Inferior parietal cortex (tissue), 1 donor: ENCODE data around the gene ZNF175.
A peak's percentile ranks its signal among the peaks of the same experiment; 100 is the strongest.

Source experiments
- DNase-seq: peaks from one replicate; pipeline ENCODE4 v3.0.0-alpha.2; 2016; ENCODE audit errors: extremely low spot score

Gene ZNF175

DNA sequence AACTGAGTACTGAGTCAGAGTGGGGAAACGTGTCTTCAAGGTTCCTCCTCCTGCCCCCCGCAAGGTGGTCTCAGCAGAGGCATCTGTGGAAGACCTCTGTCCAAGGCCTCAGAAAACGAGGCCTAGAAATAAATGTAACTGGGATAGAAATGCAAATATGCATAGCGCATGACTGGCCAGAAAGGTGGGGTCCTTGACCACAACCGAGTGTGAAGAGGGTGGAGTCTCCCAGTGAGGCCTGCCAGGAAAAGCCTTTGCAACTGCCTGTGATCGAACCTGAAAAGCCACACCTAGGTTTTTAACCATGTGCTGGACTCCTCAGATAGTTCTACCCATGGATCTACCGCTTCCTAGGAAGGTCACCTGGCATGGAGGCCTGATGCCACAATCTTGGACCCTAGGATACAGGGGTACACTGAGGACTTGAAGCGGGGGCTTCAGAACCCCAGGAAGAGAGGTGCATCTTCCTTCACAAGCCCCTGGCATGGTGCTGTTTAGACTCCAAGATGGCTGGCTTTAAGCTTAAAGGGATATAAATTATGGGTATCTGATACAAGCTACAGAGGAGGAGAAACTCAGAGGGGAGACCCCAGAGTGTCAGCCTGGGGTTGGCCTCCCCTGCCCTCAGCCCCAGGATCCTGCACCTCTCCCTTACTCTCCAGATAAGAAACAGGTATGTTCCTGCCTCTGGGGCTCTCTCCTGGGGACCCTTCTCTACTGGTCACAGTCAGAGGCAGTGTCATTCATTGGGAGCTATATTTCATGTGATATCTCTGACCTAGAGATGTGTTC lies 21.4 kb upstream of the ZNF175 start:
- peak; percentile 17 for DNase-seq

GRCh38 chr19:51550848-51551672 lies 20.0 kb upstream of the ZNF175 start:
- DNase-seq: no peak

- DNase-seq: no peak
Observed at GRCh38 chr19:51551673-51552432, 19.2 kb upstream of the ZNF175 start.

DNA sequence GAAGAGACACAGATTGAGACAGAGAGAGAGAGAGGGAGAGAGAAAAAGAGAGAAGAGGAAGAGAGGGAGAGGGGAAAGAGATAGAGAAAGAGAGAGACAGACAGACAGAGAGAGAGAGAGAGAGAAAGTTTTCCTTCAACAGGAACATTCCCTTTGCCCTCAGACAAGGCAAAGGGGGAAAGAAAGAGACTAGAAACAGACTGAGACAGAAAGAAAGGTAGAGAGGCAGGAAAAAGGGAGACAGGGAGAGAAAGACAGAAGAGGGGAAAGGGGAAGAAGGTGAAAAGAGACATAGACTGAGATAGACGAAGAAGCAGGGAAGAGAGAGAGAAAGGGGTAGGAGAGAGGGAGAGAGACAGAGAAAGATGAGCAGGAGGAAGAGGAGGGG lies 18.5 kb upstream of the ZNF175 start:
- DNase-seq: no peak

GRCh38 chr19:51552996-51553725 lies 17.9 kb upstream of the ZNF175 start:
- DNase-seq: peak; percentile 65

GRCh38 chr19:51559240-51559639 lies 11.8 kb upstream of the ZNF175 start:
- DNase-seq: no peak

DNA sequence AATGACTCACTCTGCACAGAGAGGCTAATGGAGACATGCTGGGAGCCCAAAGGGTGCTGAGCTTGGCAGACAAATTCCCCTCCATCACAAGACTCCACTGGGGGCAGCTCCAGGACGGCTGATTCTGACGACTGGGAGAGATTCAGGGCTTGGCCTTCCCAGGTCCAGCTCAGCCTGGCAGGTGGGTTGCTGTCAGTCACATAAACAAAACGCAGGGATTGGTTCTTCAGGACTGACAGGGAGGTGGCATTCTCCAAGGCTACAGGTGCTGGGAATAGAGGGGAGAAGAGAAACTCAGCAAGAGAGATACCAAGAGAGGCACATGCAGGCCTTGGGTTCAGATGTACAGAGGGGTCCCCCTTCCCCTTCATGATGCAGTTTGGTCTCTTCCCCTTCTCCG lies 10.7 kb upstream of the ZNF175 start:
- DNase-seq: no peak

DNA sequence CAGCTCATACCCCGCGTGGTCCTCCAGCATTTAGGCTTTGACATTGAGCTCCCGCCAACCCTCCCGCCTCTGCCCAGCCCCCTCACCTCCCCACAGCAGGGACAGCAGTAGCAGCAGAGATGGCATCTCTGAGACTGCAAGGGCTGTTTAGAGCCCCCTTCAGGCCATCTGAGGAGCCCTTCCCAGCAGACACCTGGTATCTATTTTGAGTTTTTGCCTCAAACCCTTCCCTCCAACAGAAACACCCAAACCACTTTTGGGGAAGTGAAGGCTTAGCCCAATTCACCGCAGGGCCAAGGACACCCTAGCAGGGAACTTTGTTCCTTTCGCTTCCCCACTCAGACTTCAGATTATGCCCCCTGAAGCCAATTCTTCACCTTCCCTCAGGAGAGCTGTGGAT lies 6.3 kb upstream of the ZNF175 start:
- no peak for DNase-seq

DNA sequence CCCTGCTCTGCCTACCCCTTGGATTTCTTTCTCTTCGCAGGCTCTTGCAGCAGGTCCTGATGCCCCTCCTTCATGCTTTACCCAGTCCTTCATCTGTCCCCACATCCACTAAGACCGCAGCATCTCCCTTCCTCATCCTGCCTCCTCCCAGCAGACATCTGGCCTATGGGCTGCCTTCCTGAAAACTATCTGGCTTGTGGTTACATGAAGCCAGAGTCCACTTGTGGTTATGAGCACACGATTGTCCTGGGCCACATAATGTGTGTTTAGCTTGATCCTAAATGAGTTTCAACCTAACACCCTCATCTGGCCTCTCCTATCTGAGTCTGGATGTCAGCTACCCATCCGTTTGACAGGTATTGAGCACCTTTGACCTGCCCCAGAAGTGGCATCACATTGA lies 5.5 kb upstream of the ZNF175 start:
- no peak for DNase-seq

DNA sequence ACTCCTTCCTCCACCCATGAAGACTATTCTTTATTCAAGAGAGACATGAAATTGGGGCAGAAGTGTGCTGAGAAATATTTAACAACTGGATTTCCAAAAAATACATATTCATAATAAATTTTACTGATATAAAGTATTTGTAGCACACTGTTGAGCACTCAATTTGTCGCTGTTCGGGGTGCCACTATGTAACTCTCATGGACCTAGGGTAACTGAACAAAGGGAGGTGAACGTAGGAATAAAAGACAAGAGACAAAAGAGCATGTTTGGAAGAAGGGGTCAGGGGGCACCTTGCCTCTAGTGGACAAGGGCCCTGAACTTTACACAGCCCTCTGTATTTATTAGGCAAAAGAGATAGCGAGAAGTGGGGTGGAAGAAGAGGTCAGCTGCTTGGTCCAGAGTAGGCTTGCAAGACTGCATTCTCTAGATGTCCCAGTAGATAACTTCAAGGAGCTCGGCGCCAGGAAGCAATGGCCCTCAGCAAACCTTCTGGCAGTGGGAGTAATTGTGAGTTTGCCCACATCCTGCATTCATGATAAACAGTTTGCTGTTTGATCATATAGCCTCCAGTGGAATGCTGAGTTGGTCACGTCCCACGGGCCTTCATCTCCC lies 4.5 kb upstream of the ZNF175 start:
- no peak for DNase-seq

GRCh38 chr19:51567583-51567982 lies 3.5 kb upstream of the ZNF175 start:
- DNase-seq: no peak

DNA sequence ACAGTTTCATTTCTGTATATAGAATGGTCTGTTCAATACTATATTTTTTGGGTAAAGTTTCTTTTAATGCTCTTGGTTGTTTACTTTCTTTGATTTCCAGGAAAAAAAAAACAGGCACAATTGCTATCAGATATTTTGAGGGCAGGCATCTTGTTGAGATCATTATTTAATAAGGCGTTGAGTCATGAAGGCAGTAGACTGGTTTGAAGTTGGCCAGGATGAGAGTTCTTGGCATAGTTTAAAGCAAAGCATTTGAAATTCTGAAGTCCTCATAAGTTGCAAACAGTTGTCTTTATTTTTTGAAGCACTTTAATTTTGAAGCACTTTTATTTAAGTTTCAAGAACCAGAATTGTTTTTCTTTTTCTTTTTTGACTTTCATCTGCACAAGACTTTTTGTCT lies 2.6 kb upstream of the ZNF175 start:
- no peak for DNase-seq

- DNase-seq: no peak
Observed at GRCh38 chr19:51571599-51571998, 516 bp downstream of the ZNF175 start.

DNA sequence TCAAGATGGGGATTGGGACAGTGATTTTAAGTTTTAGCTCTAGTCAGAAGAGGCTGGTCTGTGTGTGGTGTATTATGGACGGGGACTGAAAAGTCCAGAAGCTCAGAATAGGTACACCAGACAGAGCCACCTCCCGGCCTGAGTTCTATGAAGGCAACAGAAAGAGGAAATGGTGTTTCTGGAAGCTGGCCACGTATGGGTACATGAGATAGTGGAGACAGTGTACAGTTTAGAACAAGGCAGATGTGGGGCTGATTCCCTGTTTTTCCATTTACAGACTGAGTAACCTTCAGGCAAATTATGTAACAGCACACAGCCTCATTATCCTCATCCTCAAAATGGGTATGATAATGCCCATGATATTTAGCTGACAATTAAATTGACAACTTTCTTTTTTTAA lies 1.3 kb downstream of the ZNF175 start:
- DNase-seq: peak; percentile 6

- no peak for DNase-seq
Observed at GRCh38 chr19:51572908-51573307, 1.8 kb downstream of the ZNF175 start.

DNA sequence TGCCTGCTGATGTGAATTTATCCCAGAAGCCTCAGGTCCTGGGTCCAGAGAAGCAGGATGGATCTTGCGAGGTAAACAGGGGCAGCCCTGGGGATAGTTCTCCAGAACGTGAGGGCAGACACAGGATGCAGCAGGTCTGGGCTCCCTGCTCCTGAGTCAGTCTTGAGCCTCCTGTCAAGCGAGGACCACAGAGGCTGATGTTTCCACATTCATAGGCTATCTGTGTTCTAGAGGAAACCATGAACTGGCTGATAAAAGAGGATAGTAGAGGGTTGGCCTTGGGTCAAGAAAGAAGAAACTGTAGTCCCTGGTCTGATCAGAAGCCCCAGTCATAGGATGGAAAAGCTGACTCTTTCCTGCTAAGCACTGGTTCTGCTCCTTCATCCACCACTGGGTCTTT lies 2.2 kb downstream of the ZNF175 start:
- no peak for DNase-seq

DNA sequence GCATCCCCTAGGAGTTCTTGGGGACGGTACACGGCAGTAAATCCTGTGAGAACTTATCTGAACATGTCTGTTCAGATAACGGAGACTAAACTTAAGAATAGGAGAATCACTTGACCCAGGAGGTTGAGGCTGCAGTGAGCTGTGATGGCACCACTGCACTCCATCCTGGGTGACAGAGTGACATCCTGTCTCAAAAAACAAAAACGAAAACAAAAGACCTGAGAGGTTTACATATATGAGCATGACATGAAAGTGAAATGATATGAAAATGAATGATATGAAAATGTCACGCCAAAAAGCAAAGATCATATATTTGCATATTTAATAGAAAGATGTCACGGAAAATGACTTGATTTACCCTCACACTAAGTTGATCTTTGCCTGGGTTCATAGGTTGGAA lies 5.8 kb downstream of the ZNF175 start:
- no peak for DNase-seq

DNA sequence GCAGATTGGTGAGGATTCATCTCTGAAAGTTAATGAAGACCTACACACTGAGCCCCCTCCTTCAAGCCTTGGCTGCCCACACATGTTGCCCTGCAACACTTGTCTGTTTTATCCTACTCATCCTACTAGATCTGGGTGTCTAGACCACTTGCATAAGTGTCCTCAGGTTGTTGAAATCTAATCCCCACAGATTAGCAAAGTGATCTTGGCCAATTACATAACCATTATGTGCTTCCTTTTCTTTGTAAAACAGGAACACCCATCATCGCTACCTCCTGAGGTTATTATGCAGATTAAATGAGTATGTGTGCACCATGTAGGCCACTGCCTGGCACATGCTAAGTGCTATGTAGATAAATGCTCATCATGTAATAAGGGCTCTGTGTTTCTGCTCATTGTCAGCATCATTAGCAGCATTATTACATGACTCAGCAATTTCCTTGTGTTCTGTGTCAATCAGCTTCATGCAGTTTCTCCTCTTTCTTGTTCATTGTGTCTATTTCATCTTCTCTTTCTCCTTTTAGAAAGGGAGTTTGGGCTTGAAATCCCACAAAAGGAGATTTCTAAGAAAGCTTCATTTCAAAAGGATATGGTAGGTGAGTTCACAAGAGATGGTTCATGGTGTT lies 15.1 kb downstream of the ZNF175 start:
- no peak for DNase-seq

- DNase-seq: no peak
Observed at GRCh38 chr19:51586799-51587198, 15.7 kb downstream of the ZNF175 start.

DNA sequence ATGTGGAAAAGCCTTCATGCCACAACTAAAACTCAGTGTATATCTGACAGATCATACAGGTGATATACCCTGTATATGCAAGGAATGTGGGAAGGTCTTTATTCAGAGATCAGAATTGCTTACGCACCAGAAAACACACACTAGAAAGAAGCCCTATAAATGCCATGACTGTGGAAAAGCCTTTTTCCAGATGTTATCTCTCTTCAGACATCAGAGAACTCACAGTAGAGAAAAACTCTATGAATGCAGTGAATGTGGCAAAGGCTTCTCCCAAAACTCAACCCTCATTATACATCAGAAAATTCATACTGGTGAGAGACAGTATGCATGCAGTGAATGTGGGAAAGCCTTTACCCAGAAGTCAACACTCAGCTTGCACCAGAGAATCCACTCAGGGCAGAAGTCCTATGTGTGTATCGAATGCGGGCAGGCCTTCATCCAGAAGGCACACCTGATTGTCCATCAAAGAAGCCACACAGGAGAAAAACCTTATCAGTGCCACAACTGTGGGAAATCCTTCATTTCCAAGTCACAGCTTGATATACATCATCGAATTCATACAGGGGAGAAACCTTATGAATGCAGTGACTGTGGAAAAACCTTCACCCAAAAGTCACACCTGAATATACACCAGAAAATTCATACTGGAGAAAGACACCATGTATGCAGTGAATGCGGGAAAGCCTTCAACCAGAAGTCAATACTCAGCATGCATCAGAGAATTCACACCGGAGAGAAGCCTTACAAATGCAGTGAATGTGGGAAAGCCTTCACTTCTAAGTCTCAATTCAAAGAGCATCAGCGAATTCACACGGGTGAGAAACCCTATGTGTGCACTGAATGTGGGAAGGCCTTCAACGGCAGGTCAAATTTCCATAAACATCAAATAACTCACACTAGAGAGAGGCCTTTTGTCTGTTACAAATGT lies 16.4 kb downstream of the ZNF175 start:
- DNase-seq: no peak
